Nephron progenitor cell (in vitro differentiated cells): Measurements from ENCODE around the gene TTC4.

ENCODE experiments used
- DNase-seq: peaks from one replicate; pipeline ENCODE4 v3.0.0; 2021
- H3K27ac Mint-ChIP-seq: 2 replicates; pipeline ENCODE4 v1.8.0; 2021; ENCODE audit warnings: mild to moderate bottlenecking, moderate library complexity, mixed read lengths
- H3K27me3 Mint-ChIP-seq: 2 replicates; pipeline ENCODE4 v1.8.0; 2021; ENCODE audit warnings: mild to moderate bottlenecking, low read depth, mixed read lengths; ENCODE audit not compliant: poor library complexity
- H3K36me3 Mint-ChIP-seq: 2 replicates; pipeline ENCODE4 v1.8.0; 2021; ENCODE audit warnings: low read depth, mixed read lengths
- H3K4me1 Mint-ChIP-seq: 2 replicates; pipeline ENCODE4 v1.8.0; 2021; ENCODE audit warnings: mixed read lengths
- H3K4me3 Mint-ChIP-seq: 2 replicates; pipeline ENCODE4 v1.8.0; 2021; ENCODE audit warnings: mild to moderate bottlenecking, moderate library complexity, mixed read lengths
- H3K9me3 Mint-ChIP-seq: 2 replicates; pipeline ENCODE4 v1.8.0; 2021; ENCODE audit warnings: mild to moderate bottlenecking, moderate library complexity, mixed read lengths
- TF ChIP-seq, protein P1 (sequence below): fragments of 200-600 bp; sonication (generic); IDR thresholded peaks from 2 replicates; pipeline ENCODE4 v1.5.0; 2021; ENCODE audit warnings: antibody characterized with exemption

TTC4 gene

DNA sequence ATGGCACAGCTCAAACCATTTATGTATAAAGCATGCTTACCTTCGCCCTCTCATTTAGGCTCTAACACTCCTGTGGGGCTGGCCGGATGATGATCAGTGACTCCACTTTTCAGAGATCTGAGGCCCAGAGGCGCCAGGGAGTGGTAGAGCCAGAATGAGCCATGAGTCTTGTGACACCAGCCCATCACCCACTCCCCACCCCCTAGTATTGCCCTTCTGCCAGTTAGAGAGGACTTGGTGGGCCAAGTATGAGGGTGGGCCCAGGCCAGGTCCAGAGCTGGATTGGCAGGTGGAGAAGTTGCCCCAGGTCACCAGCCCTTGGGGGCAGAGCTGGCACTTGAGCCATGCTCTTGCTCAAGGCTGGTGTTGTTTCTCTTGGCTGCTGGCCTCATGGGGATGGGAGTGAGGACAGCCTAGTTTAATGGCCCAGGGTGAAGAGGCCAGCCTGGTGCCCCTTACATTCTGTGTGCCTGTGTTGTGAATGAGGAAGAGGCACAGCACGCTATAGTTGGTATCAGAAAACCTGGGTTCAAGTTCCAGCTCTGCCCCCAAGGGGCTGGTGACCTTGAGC lies 30.2 kb upstream of the TTC4 start:
- no peak for DNase-seq
- Mint-ChIP-seq H3K4me3 (no peak overlapping the region), H3K27ac (no peak overlapping the region), H3K36me3 (no peaks in the 10 kb centered on the region), H3K27me3 (peaks cover 18% of the 10 kb centered on the region), H3K4me1 (peaks cover 20% of the 10 kb centered on the region), H3K9me3 (no peaks in the 10 kb centered on the region)
- TF ChIP-seq, protein P1, sequence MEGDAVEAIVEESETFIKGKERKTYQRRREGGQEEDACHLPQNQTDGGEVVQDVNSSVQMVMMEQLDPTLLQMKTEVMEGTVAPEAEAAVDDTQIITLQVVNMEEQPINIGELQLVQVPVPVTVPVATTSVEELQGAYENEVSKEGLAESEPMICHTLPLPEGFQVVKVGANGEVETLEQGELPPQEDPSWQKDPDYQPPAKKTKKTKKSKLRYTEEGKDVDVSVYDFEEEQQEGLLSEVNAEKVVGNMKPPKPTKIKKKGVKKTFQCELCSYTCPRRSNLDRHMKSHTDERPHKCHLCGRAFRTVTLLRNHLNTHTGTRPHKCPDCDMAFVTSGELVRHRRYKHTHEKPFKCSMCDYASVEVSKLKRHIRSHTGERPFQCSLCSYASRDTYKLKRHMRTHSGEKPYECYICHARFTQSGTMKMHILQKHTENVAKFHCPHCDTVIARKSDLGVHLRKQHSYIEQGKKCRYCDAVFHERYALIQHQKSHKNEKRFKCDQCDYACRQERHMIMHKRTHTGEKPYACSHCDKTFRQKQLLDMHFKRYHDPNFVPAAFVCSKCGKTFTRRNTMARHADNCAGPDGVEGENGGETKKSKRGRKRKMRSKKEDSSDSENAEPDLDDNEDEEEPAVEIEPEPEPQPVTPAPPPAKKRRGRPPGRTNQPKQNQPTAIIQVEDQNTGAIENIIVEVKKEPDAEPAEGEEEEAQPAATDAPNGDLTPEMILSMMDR: no peak

DNA sequence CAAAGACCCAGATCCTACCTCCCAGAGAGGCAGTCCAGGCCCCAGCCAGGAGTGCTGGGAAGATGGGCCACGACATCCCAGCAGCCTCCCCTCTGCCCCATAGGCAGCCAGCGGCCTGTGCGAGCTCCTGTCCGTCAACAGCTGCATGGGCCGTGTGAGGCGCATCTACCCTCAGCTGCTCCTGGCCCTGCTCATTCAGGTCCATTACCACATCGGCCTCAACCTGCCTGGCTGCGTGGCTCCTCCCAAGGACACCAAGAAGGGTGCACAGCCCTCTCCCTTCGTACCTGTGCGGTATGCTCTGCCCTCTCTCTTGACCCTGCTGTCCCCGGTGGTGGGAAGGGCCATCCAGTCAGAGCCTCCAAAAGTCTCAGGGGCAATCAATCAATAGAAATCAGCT lies 29.5 kb upstream of the TTC4 start:
- no peak for DNase-seq
- H3K36me3 Mint-ChIP-seq: no peaks in the 10 kb centered on the region
- H3K4me3 Mint-ChIP-seq: no peak overlapping the region
- no peak overlapping the region for H3K27ac Mint-ChIP-seq
- H3K27me3 Mint-ChIP-seq: peaks cover 18% of the 10 kb centered on the region
- H3K4me1 Mint-ChIP-seq: peaks cover 13% of the 10 kb centered on the region
- TF ChIP-seq, protein P1: no peak
- H3K9me3 Mint-ChIP-seq: no peaks in the 10 kb centered on the region

DNA sequence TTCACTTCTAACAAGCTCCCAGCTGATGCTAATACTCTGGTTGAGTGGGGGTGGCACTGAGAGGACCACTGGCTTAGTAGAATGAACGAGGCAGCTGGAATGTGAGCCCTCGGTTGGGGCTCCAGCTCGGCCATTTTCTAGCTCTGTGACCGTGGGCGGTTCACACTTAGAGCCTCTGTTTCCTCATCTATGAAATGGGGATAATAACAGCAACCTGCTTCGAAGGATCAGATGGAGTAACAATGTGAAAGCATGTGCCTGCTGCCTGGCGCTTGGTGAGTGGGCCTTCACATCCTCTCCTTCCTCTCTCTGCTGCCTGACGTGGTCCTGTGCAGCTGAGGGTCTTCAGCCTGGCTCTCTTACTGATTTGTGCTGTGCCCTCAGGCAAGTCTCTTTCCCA lies 20.9 kb upstream of the TTC4 start:
- no peaks in the 10 kb centered on the region for H3K36me3 Mint-ChIP-seq
- DNase-seq: no peak
- H3K27ac Mint-ChIP-seq: no peak overlapping the region
- peaks cover 22% of the 10 kb centered on the region for H3K27me3 Mint-ChIP-seq
- TF ChIP-seq, protein P1: no peak
- H3K4me1 Mint-ChIP-seq: peaks cover 6% of the 10 kb centered on the region
- H3K4me3 Mint-ChIP-seq: no peak overlapping the region
- no peaks in the 10 kb centered on the region for H3K9me3 Mint-ChIP-seq

- Mint-ChIP-seq H3K27ac (no peak overlapping the region), H3K4me3 (no peak overlapping the region), H3K36me3 (no peaks in the 10 kb centered on the region), H3K4me1 (peaks cover 6% of the 10 kb centered on the region), H3K9me3 (no peaks in the 10 kb centered on the region), H3K27me3 (peaks cover 26% of the 10 kb centered on the region)
- TF ChIP-seq, protein P1: no peak
- DNase-seq: no peak
Measured at GRCh38 chr1:54695221-54695620, 20.4 kb upstream of the TTC4 start.

DNA sequence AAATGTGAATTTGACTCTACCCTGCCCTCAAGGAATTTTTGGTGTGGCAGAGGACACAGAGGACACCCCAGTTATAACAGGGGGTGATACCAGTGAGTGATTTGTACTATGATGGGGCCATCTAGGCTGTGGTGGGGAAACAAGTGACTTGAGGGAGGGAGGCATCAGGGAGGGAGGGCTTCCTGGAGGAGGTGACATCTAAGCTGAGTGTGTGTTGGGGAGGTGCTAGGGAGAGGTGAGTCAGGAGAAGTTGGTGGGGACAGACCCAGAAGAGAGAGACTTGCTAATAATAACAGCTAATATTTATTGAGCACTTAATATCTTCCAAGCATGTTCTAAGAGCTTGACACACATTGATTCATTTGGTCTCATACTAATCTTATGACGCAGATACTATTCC lies 19.9 kb upstream of the TTC4 start:
- TF ChIP-seq, protein P1: no peak
- peaks cover 32% of the 10 kb centered on the region for H3K27me3 Mint-ChIP-seq
- no peaks in the 10 kb centered on the region for H3K9me3 Mint-ChIP-seq
- H3K27ac Mint-ChIP-seq: no peak overlapping the region
- H3K4me1 Mint-ChIP-seq: peaks cover 6% of the 10 kb centered on the region
- DNase-seq: no peak
- no peaks in the 10 kb centered on the region for H3K36me3 Mint-ChIP-seq
- no peak overlapping the region for H3K4me3 Mint-ChIP-seq

- TF ChIP-seq, protein P1: no peak
- Mint-ChIP-seq H3K4me1 (peaks cover 6% of the 10 kb centered on the region), H3K27ac (no peak overlapping the region), H3K9me3 (no peaks in the 10 kb centered on the region), H3K4me3 (no peak overlapping the region), H3K36me3 (no peaks in the 10 kb centered on the region), H3K27me3 (peaks cover 36% of the 10 kb centered on the region)
- no peak for DNase-seq
Measured at GRCh38 chr1:54696262-54696661, 19.4 kb upstream of the TTC4 start.
